Neural progenitor cell (in vitro differentiated cells): ENCODE measurements around the gene AHNAK2. TPM values are rescaled to one million over a fixed set of nuclear protein-coding genes. Genes with fewer than 3 reads are reported as not detected.

Experiments used
- DNase-seq: peaks from one replicate; pipeline ENCODE4 v3.0.0-alpha.2; 2016; ENCODE audit warnings: low spot score
- H2AFZ ChIP-seq: fragments of 200-600 bp; sonication (generic); replicated peaks from 2 replicates; pipeline ENCODE4 v1.6.1; 2016; ENCODE audit warnings: antibody characterized with exemption
- H3F3A ChIP-seq: fragments of 200-600 bp; sonication (generic); 2 replicates; pipeline ENCODE4 v1.6.1; 2016; ENCODE audit warnings: antibody characterized with exemption, low read depth
- H3K27ac ChIP-seq: fragments of 200-600 bp; sonication (generic); 2 replicates; pipeline ENCODE4 v1.5.1; 2016; ENCODE audit warnings: mild to moderate bottlenecking
- H3K27me3 ChIP-seq: fragments of 200-600 bp; sonication (generic); 2 replicates; pipeline ENCODE4 v1.6.1; 2016; ENCODE audit warnings: mild to moderate bottlenecking, moderate library complexity
- H3K36me3 ChIP-seq: fragments of 200-600 bp; sonication (generic); 2 replicates; pipeline ENCODE4 v1.5.1; 2016
- H3K4me1 ChIP-seq: fragments of 200-600 bp; sonication (generic); 2 replicates; pipeline ENCODE4 v1.6.1; 2016; ENCODE audit warnings: mixed run types
- H3K4me2 ChIP-seq: fragments of 200-600 bp; sonication (generic); 2 replicates; pipeline ENCODE4 v1.6.1; 2016
- H3K4me3 ChIP-seq: fragments of 200-600 bp; sonication (generic); 2 replicates; pipeline ENCODE4 v1.5.1; 2016
- H3K79me2 ChIP-seq: fragments of 200-600 bp; sonication (generic); 2 replicates; pipeline ENCODE4 v1.6.1; 2016; ENCODE audit warnings: low read depth
- H3K9ac ChIP-seq: fragments of 200-600 bp; sonication (generic); 2 replicates; pipeline ENCODE4 v1.6.1; 2016
- H3K9me3 ChIP-seq: fragments of 200-600 bp; sonication (generic); 2 replicates; pipeline ENCODE4 v1.5.1; 2016; ENCODE audit warnings: low read depth
- H4K20me1 ChIP-seq: fragments of 200-600 bp; sonication (generic); 2 replicates; pipeline ENCODE4 v1.6.1; 2016; ENCODE audit warnings: low read depth
- H3K27ac Mint-ChIP-seq: 3 replicates; pipeline ENCODE4 v1.8.0; 2021; ENCODE audit warnings: mixed read lengths
- H3K27me3 Mint-ChIP-seq: 2 replicates; pipeline ENCODE4 v1.8.0; 2022; ENCODE audit warnings: low read depth, mild to moderate bottlenecking, inconsistent platforms, moderate library complexity, mixed read lengths; ENCODE audit not compliant: insufficient read depth
- H3K36me3 Mint-ChIP-seq: 3 replicates; pipeline ENCODE4 v1.8.0; 2021; ENCODE audit warnings: mixed read lengths
- H3K4me1 Mint-ChIP-seq: 3 replicates; pipeline ENCODE4 v1.8.0; 2021; ENCODE audit warnings: mixed read lengths
- H3K4me3 Mint-ChIP-seq: 3 replicates; pipeline ENCODE4 v1.8.0; 2021; ENCODE audit warnings: mild to moderate bottlenecking, moderate library complexity, mixed read lengths
- H3K9me3 Mint-ChIP-seq: 3 replicates; pipeline ENCODE4 v1.8.0; 2020; ENCODE audit warnings: mixed read lengths
- CTCF ChIP-seq: fragments of 200-600 bp; sonication (generic); IDR thresholded peaks from 2 replicates; pipeline ENCODE4 v1.5.1; 2017; ENCODE audit warnings: antibody characterized with exemption, mild to moderate bottlenecking
- EZH2 ChIP-seq: fragments of 200-600 bp; sonication (generic); IDR thresholded peaks from 2 replicates; pipeline ENCODE4 v1.6.1; 2017; ENCODE audit warnings: antibody characterized with exemption, mild to moderate bottlenecking, moderate library complexity
- EZH2phosphoT487 ChIP-seq: fragments of 200-600 bp; sonication (generic); IDR thresholded peaks from 2 replicates; pipeline ENCODE4 v1.6.1; 2017; ENCODE audit warnings: antibody characterized with exemption
- total RNA-seq: library from RNA; depleted of rRNA; stranded (reverse); fragments of >200 nt; gene quantifications from 2 replicates; pipeline ENCODE4 v1.2.3, GENCODE V29; 2015; ENCODE audit warnings: low replicate concordance

The AHNAK2 gene
- total RNA-seq, 1 donor from 2014 or later: 0.77 TPM

GRCh38 chr14:104887623-104888488 lies 90.3 kb downstream of the AHNAK2 start:
- TF ChIP-seq CTCF (no peak), EZH2 (no peak), EZH2phosphoT487 (no peak)

More at GRCh38 chr14:104887623-104888488, 90.3 kb downstream of the AHNAK2 start:
- Mint-ChIP-seq H3K4me1 (no peaks in the 10 kb centered on the region), H3K27ac (no peak overlapping the region), H3K9me3 (no peaks in the 10 kb centered on the region), H3K27me3 (peaks cover 2% of the 10 kb centered on the region), H3K4me3 (no peak overlapping the region), H3K36me3 (no peaks in the 10 kb centered on the region)
- Histone ChIP-seq H3K27ac (no peak overlapping the region), H3K4me1 (peaks cover 7% of the 10 kb centered on the region), H3K9me3 (no peaks in the 10 kb centered on the region), H3K4me3 (no peak overlapping the region), H4K20me1 (no peaks in the 10 kb centered on the region), H2AFZ (no peak overlapping the region), H3K27me3 (no peaks in the 10 kb centered on the region), H3K4me2 (no peak overlapping the region), H3F3A (no peaks in the 10 kb centered on the region), H3K79me2 (no peaks in the 10 kb centered on the region), H3K36me3 (no peaks in the 10 kb centered on the region), H3K9ac (no peak overlapping the region)
- DNase-seq: no peak

Other genes starting within 250 kb of the AHNAK2 start
- gene SIVA1, start 225.2 kb downstream of the AHNAK2 start, total RNA-seq: 139 and 231 TPM in 2 replicates
- gene AKT1, start 182.6 kb downstream of the AHNAK2 start, total RNA-seq: 67.2 and 92.4 TPM in 2 replicates
- 0.41 and 1.1 TPM in 2 replicates for gene ZBTB42, start 177.3 kb downstream of the AHNAK2 start, total RNA-seq
- gene CEP170B, start 113.1 kb downstream of the AHNAK2 start, total RNA-seq: 3.0 and 13.7 TPM in 2 replicates
- not detected in 2 replicates for gene PLD4, start 53.5 kb downstream of the AHNAK2 start, total RNA-seq
- 8.5 and 10.8 TPM in 2 replicates for gene CLBA1, start 7.4 kb upstream of the AHNAK2 start, total RNA-seq
- gene CDCA4, start 42.7 kb upstream of the AHNAK2 start, total RNA-seq: 56.6 and 102 TPM in 2 replicates
- 0.22 and 0.51 TPM in 2 replicates for gene GPR132, start 87.1 kb upstream of the AHNAK2 start, total RNA-seq
- gene JAG2, start 190.4 kb upstream of the AHNAK2 start, total RNA-seq: 2.1 and 4.3 TPM in 2 replicates
- gene NUDT14, start 202.9 kb upstream of the AHNAK2 start, total RNA-seq: 5.5 and 27.0 TPM in 2 replicates